GM23248 (cell line): ENCODE data around the gene EIPR1.

Source experiments
- EZH2 ChIP-seq: fragments of 200-600 bp; sonication (generic); IDR thresholded peaks from 2 replicates; pipeline ENCODE4 v1.6.1; 2018; ENCODE audit warnings: antibody characterized with exemption, mild to moderate bottlenecking; ENCODE audit not compliant: insufficient read depth, poor library complexity, severe bottlenecking
- EZH2phosphoT487 ChIP-seq: fragments of 200-600 bp; sonication (generic); IDR thresholded peaks from 2 replicates; pipeline ENCODE4 v1.6.1; 2018; ENCODE audit warnings: antibody characterized with exemption, moderate library complexity, mild to moderate bottlenecking, low read depth; ENCODE audit not compliant: insufficient read depth

DNA sequence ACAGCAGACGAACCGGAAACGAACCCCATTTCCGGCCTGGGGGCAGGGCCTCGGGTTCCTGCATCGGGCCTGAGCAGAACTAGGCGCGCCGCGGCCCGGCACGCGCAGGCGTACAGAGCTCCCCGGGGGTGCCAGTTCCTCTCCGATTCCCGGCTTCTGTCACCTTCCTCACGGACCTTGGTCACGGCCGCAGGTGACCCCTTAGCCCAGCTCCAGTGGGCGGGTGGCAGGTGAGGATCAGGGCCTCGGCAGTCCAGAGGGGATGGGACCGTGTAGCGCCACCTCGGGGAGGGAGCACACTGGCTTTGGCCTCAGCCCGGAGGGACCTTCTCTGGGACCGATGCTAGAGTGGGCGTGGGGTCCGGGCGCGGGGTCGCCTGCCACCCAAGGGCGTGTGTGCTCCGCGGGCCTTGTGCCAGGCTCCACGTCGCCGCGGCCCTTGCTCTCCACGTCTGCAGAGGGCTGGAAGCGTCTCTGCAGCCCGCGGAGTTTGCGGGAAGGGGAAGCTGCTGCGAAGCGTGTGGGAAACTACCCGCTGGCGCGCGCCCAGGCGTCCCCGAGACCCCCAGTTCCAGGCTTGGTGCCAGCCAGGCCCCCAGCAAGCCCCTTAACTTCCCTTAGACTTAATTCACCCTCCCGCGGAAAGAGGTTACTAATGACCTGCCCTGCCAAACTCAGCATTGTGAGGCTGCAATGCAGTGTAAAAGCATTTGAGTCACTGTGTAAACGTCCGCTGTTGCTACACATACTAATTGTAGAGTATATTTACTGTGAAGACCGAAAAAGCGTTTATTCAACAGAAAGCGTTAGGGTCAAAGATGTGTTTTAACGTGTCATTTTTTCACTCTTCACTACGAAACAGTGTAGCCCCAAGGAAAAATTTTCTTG lies 2.3 kb upstream of the EIPR1 start, which contains the start of gene TRAPPC12:
- TF ChIP-seq EZH2phosphoT487 = no peak
- TF ChIP-seq EZH2 = no peak
